D721Med (cell line): ENCODE results near the gene HSPB9.

Source experiments
- DNase-seq: peaks from one replicate; pipeline ENCODE4 v3.0.0; 2011; ENCODE audit warnings: low spot score; ENCODE audit not compliant: insufficient read length
- FAIRE-seq: peaks from 2 replicates; lab custom pipeline; 2011; peaks lifted over from hg19 to GRCh38; lab: Jason Lieb, UNC
- TF ChIP-seq, protein P1 (sequence below): IDR thresholded peaks from 2 replicates; pipeline ENCODE4 v1.5.1; 2012; ENCODE audit warnings: mild to moderate bottlenecking, control low read depth; ENCODE audit not compliant: insufficient read depth; ENCODE audit errors: missing control alignments

HSPB9 gene

DNA sequence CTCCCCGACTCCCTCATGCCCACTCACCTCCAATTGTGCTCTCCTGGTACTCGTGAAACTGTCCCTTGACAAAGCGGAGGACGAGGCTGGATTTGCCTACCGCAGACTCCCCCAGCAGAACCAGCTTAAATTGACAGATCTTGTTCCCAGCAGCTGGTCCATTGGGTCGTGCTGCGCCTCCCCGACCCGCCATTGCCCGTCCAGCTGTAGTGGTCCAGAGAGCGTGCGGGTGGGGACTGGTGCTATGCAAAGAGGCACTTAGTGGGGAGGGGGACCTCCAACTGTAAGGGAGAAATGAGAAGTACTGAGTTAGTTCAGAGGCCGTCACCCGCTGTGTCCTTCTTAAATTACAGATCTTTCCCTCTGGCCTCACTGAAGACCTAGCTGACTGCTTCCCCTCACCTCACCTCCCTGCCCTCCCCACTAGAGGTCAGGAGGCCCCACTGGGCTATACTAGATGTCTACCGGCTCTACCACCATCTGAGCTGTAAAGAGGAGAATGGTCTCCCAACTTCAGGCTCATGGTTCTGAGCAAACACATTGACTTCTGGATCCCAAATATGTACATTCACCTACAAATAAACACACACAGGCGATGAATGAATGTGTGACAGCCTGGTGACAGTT lies 7.8 kb downstream of the HSPB9 start:
- FAIRE-seq (no peak), DNase-seq (no peak)
- TF ChIP-seq, protein P1, sequence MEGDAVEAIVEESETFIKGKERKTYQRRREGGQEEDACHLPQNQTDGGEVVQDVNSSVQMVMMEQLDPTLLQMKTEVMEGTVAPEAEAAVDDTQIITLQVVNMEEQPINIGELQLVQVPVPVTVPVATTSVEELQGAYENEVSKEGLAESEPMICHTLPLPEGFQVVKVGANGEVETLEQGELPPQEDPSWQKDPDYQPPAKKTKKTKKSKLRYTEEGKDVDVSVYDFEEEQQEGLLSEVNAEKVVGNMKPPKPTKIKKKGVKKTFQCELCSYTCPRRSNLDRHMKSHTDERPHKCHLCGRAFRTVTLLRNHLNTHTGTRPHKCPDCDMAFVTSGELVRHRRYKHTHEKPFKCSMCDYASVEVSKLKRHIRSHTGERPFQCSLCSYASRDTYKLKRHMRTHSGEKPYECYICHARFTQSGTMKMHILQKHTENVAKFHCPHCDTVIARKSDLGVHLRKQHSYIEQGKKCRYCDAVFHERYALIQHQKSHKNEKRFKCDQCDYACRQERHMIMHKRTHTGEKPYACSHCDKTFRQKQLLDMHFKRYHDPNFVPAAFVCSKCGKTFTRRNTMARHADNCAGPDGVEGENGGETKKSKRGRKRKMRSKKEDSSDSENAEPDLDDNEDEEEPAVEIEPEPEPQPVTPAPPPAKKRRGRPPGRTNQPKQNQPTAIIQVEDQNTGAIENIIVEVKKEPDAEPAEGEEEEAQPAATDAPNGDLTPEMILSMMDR = no peak

DNA sequence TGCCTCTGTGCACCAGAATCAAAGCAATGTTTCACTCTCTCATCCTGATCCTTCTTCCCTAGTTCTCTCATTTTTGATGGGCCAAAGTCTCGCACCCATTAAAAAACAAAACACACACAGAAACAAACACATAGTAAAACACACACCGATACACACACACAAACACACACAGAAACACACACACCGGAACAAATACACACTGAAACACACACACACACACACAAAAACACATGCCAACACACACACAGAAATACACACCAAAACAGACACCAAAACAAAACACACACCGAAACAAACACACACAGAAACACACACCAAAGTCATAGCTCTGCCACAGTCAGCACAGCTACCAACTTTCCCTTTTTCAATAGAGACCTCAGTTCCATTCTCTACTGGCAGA lies 8.6 kb downstream of the HSPB9 start:
- TF ChIP-seq, protein P1 = no peak
- DNase-seq (no peak), FAIRE-seq (no peak)

DNA sequence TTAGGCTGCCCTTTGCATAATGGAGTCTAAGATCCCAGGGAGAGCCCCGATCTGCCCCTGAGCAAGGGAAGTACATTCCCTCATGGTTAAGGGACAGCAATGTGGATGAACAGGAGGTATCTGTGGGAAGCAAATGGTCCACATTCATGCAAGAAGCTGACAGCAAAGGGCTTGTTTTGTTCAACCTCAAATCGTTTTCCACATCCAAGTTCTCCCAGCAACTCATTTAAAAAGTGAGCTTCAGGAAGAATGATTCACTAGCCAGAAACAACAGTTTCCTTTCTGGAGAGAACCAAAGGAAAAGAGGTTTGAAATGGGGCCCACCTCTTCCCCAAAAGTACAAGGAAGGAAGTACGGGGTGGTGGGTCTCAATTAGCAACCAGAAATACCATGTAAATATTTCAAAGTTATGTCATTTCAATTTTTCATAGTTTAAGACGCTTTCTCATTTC lies 9.4 kb downstream of the HSPB9 start:
- no peak for DNase-seq
- TF ChIP-seq, protein P1 = no peak
- FAIRE-seq = no peak

DNA sequence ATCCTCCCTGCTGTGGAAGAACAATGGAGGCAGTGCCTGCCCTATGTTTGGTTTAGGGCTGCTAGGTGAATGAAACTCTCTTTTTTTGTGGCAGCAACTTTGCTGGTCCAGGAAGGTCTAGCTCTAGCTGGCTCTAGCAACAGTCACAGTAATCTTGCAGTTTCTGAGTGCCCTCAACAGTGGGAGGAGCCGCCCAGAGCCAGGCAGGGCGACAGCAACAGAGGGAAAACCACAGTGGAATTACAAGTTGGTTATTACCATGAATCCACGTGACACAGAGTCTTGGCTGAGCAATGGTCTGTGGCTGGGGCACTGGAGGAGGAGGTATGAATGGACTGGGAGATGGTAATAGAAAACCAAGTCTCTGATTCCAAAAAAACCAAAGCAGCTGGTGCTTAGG lies 10.3 kb downstream of the HSPB9 start:
- FAIRE-seq = no peak
- no peak for DNase-seq
- TF ChIP-seq, protein P1 = no peak

DNA sequence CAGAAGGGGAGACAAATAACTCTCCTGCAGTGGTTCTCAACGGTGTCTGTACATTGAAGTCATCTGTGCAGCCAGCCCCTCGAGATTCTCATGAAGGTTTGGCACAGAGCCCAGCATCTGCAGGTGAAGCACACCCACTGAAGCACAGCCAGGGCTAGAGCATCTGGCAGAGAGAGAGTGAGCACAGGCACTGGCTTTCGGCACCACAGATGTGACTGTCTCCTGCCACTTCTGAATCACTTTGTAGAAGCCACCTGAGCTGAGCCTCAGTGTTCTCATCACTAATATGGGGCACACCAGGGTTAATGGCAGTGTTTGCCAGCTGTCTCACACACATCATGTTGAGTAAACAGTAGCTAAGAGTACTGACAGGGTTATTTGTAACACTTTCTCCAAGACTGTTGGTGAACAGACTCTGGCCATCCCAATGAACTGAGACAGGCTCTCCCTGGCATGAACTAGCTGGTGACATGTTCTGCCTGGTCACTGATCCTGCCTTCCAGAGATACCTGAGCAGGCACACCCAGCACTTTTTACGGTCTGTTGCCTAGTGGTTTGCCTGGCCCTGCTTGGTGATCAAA lies 10.9 kb downstream of the HSPB9 start:
- FAIRE-seq (no peak), DNase-seq (no peak)
- TF ChIP-seq, protein P1 = no peak

GRCh38 chr17:42135151-42135550 lies 12.5 kb downstream of the HSPB9 start:
- TF ChIP-seq, protein P1 = no peak
- no peak for FAIRE-seq
- DNase-seq = no peak
